HepG2 (cell line): Measurements from ENCODE around the gene FSIP1. TPM values are rescaled to one million over a fixed set of nuclear protein-coding genes. Genes with fewer than 3 reads are reported as not detected.

Experiments used
- ATAC-seq: fragments of 200-7000 bp; cut with Tn5 transposase; 3 replicates; pipeline ENCODE4 v1.9.1; 2020; ENCODE audit warnings: mild to moderate bottlenecking, moderate library complexity
- BruUV-seq: library from RNA; stranded (reverse); fragments of 400-500 nt; replicated peaks from 2 replicates; lab custom pipeline; 2021; lab: Mats Ljungman, UMichigan
- CTCF ChIA-PET: fragments of 300-600 bp; formaldehyde crosslinking; extraction: SDS; loops from one replicate; lab custom pipeline; 2021; ENCODE audit warnings: low total read pairs, inconsistent platforms, low intra/inter-chr PET ratio; lab: Yijun Ruan, JAX
- POLR2A ChIA-PET: fragments of 350-600 bp; sonication (Branson Sonifier 250); formaldehyde crosslinking; loops from one replicate; lab custom pipeline; 2020; ENCODE audit warnings: antibody characterized with exemption, inconsistent platforms; lab: Yijun Ruan, JAX
- DNase-seq: peaks from one replicate; pipeline ENCODE4 v3.0.0-alpha.2; 2015; ENCODE audit warnings: low spot score
- FAIRE-seq: peaks from 3 replicates; lab custom pipeline; 2011; peaks lifted over from hg19 to GRCh38; lab: Jason Lieb, UNC
- H2AFZ ChIP-seq: one replicate; pipeline ENCODE4 v1.6.1; 2011; ENCODE audit warnings: low read length, inconsistent platforms
- H3K27ac ChIP-seq: fragments of 300-600 bp; 3 replicates; pipeline ENCODE4 v1.8.0; 2011; ENCODE audit warnings: mixed run types, mild to moderate bottlenecking, mixed read lengths, low read length, inconsistent platforms; ENCODE audit not compliant: insufficient read depth; ENCODE audit errors: extremely low read length
- H3K27me3 ChIP-seq, 2 experiments: fragments of 200-600 bp in 1 of 2; 2 replicates in 1 of 2; 3 replicates in 1 of 2; pipeline versions ENCODE4 v1.6.0 to v1.8.0; 2011; ENCODE audit warnings: low read length in 2 of 2, mild to moderate bottlenecking in 2 of 2, moderate library complexity in 2 of 2, inconsistent platforms in 1 of 2; ENCODE audit not compliant: insufficient read depth in 2 of 2, control insufficient read depth in 1 of 2
- H3K36me3 ChIP-seq, 2 experiments: fragments of 200-600 bp in 1 of 2; replicated peaks in 1 of 2; 2 replicates in 1 of 2; 3 replicates in 1 of 2; pipeline versions ENCODE4 v1.5.1 to v1.8.0; 2011; ENCODE audit warnings: low read length in 2 of 2, inconsistent platforms in 1 of 2; ENCODE audit not compliant: insufficient read depth in 2 of 2, control insufficient read depth in 1 of 2
- H3K4me1 ChIP-seq: 2 replicates; pipeline ENCODE4 v1.5.1; 2012; ENCODE audit warnings: low read length, inconsistent platforms; ENCODE audit not compliant: insufficient read depth
- H3K4me2 ChIP-seq: 2 replicates; pipeline ENCODE4 v1.6.0; 2011; ENCODE audit warnings: low read depth, low read length, inconsistent platforms
- H3K4me3 ChIP-seq, 3 experiments: fragments of 200-600 bp in 1 of 3; sonication (generic), shearing (Covaris generic) in 1 of 3; replicated peaks in 1 of 3; 2 replicates each; pipeline ENCODE4 v1.5.1; 2011 to 2016; ENCODE audit warnings: low read length in 3 of 3, inconsistent platforms in 2 of 3, low read depth in 2 of 3, mild to moderate bottlenecking in 2 of 3, control low read depth in 1 of 3, mixed read lengths in 1 of 3; ENCODE audit not compliant: insufficient read depth in 1 of 3
- H3K79me2 ChIP-seq: one replicate; pipeline ENCODE4 v1.6.1; 2011; ENCODE audit warnings: low read length, inconsistent platforms; ENCODE audit not compliant: insufficient read depth
- H3K9ac ChIP-seq: 2 replicates; pipeline ENCODE4 v1.6.0; 2011; ENCODE audit warnings: mild to moderate bottlenecking, low read depth, low read length, inconsistent platforms; ENCODE audit not compliant: insufficient read depth
- H3K9me3 ChIP-seq: 2 replicates; pipeline ENCODE4 v1.5.1; 2012; ENCODE audit warnings: mild to moderate bottlenecking, low read length
- H4K20me1 ChIP-seq: 2 replicates; pipeline ENCODE4 v1.6.0; 2011; ENCODE audit warnings: inconsistent platforms, mild to moderate bottlenecking, low read length, moderate library complexity; ENCODE audit not compliant: insufficient read depth
- GLI4 ChIP-seq: sonication (generic); formaldehyde crosslinking; IDR thresholded peaks from 2 replicates; pipeline ENCODE4 v1.5.1; 2020; ENCODE audit warnings: missing genetic modification reagents, mild to moderate bottlenecking, moderate library complexity, borderline replicate concordance
- HNRNPUL1 ChIP-seq: fragments of 200-400 bp; formaldehyde crosslinking; IDR thresholded peaks from 2 replicates; pipeline ENCODE4 v1.6.1; 2017; ENCODE audit warnings: low read depth, mild to moderate bottlenecking, low read length, moderate library complexity
- HOXA3 ChIP-seq: sonication (generic); formaldehyde crosslinking; IDR thresholded peaks from 2 replicates; pipeline ENCODE4 v1.5.0; 2020; ENCODE audit warnings: missing genetic modification reagents
- KDM4B ChIP-seq: sonication (generic); formaldehyde crosslinking; IDR thresholded peaks from 2 replicates; pipeline ENCODE4 v1.4.0; 2020; ENCODE audit warnings: missing genetic modification reagents
- KLF16 ChIP-seq, 2 experiments: sonication (generic) in 1 of 2; formaldehyde crosslinking in 1 of 2; IDR thresholded peaks; 2 replicates each; pipeline versions ENCODE4 v1.6.1 to v1.8.0; 2016 to 2023; ENCODE audit warnings: missing genetic modification reagents in 2 of 2, missing compliant biosample characterization in 1 of 2
- SAP130 ChIP-seq: IDR thresholded peaks from 2 replicates; pipeline ENCODE4 v1.6.1; 2016; ENCODE audit warnings: low read depth
- ZFX ChIP-seq: sonication (generic); formaldehyde crosslinking; IDR thresholded peaks from 2 replicates; pipeline ENCODE4 v1.4.0; 2020; ENCODE audit warnings: mild to moderate bottlenecking, low read depth, missing genetic modification reagents, moderate library complexity
- ZNF788 ChIP-seq: sonication (generic); formaldehyde crosslinking; IDR thresholded peaks from 2 replicates; pipeline ENCODE4 v1.5.0; 2020; ENCODE audit warnings: mild to moderate bottlenecking, missing genetic modification reagents, borderline replicate concordance
- ZNF879 ChIP-seq: sonication (generic); formaldehyde crosslinking; IDR thresholded peaks from 2 replicates; pipeline ENCODE4 v1.8.1; 2023; ENCODE audit warnings: missing genetic modification reagents
- WGBS: methylation state at CpG from one replicate; pipeline ENCODE4 v1.1.6; 2017; ENCODE audit warnings: low lambda C conversion rate; 5-methylcytosine and 5-hydroxymethylcytosine counted together
- in situ Hi-C: cut with HindIII; loops from 2 replicates; pipeline ENCODE4 v1.10.0; 2017; ENCODE audit warnings: low pct_unique_long_range_greater_than_20kb; ENCODE audit not compliant: extremely low pct_ligation_motif_present
- intact Hi-C: fragments of 100-400 bp; cut with micrococcal nuclease; formaldehyde crosslinking; loops from one replicate; pipeline ENCODE4 v1.10.0; 2022; ENCODE audit not compliant: unreplicated experiment
- polyA plus RNA-seq, 8 experiments: library from polyadenylated mRNA; depleted of rRNA in 3 of 8; stranded (reverse) in 7 of 8; unstranded in 1 of 8; fragments of >200 nt; fragmentation: Illumina TruSeq in 4 of 8; extraction: Trizol in 4 of 8; gene quantifications; 2 replicates each; pipeline versions ENCODE4 v1.2.1 to v1.2.3, GENCODE V29; 2011 to 2016; ENCODE audit warnings: low read depth in 4 of 8, missing spikeins in 1 of 8, mixed read lengths in 1 of 8; ENCODE audit not compliant: insufficient read depth in 1 of 8
- total RNA-seq, 5 experiments: library from RNA; depleted of rRNA; stranded (reverse); fragments of >200 nt; fragmentation: Illumina TruSeq; extraction: Trizol; gene quantifications; 2 replicates each; pipeline ENCODE4 v1.2.3, GENCODE V29; 2016; ENCODE audit warnings: low read depth in 1 of 5
- TF ChIP-seq, protein P1 (sequence below): IDR thresholded peaks from 2 replicates; pipeline ENCODE4 v1.6.1; 2012; ENCODE audit warnings: low read length, improper control_type of control experiment
- TF ChIP-seq, protein P2 (sequence below): sonication (generic); formaldehyde crosslinking; IDR thresholded peaks from 2 replicates; pipeline ENCODE4 v1.8.0; 2023; ENCODE audit warnings: mild to moderate bottlenecking, missing genetic modification reagents

The FSIP1 gene
- total and polyA plus RNA-seq, 2 of the 13 experiments (the other 11 are each of a cell fraction or from before 2014, with no cell fraction given), result 0.18 TPM; not detected in 1

DNA sequence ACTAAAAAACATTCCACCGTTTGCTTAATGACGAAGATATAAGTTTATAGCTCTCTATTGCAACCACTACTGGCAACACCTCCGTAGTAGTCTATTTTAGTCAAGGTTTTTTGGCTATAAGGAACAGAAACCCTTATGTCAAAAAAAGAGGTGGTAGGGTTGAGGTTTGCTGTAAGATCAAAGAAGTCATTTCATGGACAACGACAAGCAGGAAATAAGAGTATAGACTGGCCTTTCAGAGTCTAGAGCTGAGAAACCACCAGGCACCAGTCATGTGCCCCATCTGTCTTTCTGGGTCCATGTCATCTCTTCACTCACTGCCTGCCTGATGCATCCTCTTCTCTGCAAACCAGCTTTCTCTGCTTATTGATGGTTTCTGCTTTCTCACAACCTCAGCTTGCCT is 159.1 kb downstream of the FSIP1 start:
- Histone ChIP-seq H3K9me3 (no peaks in the 10 kb centered on the region), H3K4me2 (no peak overlapping the region), H3K27ac (no peak overlapping the region), H3K79me2 (no peaks in the 10 kb centered on the region), H3K4me1 (peaks cover 42% of the 10 kb centered on the region), H3K9ac (no peak overlapping the region), H3K4me3 (no peak overlapping the region), H2AFZ (no peak overlapping the region), H3K36me3 (no peaks in the 10 kb centered on the region), H4K20me1 (no peaks in the 10 kb centered on the region), H3K27me3 (peaks cover 0 to 4% of the 10 kb centered on the region in 2 experiments; a peak in 1 of 5 replicates)
- in situ Hi-C loops, result no loop called here
- 1% methylated on average over 4 of the region's 4 CpGs for WGBS
- TF ChIP-seq KDM4B (CRISPR knock-in tag) (no peak), SAP130 (CRISPR knock-in tag) (no peak), ZNF879 (no peak), ZFX (CRISPR knock-in tag) (no peak), HNRNPUL1 (no peak), GLI4 (CRISPR knock-in tag) (no peak), HOXA3 (no peak), ZNF788 (CRISPR knock-in tag) (no peak), KLF16 (CRISPR knock-in tag; IDR thresholded peaks at IDR 0.05) (no peak)
- TF ChIP-seq, protein P1, sequence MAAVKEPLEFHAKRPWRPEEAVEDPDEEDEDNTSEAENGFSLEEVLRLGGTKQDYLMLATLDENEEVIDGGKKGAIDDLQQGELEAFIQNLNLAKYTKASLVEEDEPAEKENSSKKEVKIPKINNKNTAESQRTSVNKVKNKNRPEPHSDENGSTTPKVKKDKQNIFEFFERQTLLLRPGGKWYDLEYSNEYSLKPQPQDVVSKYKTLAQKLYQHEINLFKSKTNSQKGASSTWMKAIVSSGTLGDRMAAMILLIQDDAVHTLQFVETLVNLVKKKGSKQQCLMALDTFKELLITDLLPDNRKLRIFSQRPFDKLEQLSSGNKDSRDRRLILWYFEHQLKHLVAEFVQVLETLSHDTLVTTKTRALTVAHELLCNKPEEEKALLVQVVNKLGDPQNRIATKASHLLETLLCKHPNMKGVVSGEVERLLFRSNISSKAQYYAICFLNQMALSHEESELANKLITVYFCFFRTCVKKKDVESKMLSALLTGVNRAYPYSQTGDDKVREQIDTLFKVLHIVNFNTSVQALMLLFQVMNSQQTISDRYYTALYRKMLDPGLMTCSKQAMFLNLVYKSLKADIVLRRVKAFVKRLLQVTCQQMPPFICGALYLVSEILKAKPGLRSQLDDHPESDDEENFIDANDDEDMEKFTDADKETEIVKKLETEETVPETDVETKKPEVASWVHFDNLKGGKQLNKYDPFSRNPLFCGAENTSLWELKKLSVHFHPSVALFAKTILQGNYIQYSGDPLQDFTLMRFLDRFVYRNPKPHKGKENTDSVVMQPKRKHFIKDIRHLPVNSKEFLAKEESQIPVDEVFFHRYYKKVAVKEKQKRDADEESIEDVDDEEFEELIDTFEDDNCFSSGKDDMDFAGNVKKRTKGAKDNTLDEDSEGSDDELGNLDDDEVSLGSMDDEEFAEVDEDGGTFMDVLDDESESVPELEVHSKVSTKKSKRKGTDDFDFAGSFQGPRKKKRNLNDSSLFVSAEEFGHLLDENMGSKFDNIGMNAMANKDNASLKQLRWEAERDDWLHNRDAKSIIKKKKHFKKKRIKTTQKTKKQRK, result no peak
- TF ChIP-seq, protein P2, sequence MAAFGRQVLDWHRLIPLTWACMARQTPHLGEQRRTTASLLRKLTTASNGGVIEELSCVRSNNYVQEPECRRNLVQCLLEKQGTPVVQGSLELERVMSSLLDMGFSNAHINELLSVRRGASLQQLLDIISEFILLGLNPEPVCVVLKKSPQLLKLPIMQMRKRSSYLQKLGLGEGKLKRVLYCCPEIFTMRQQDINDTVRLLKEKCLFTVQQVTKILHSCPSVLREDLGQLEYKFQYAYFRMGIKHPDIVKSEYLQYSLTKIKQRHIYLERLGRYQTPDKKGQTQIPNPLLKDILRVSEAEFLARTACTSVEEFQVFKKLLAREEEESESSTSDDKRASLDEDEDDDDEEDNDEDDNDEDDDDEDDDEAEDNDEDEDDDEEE (CRISPR knock-in tag), result no peak
- no peak for ATAC-seq
- no peak for DNase-seq
- intact Hi-C loops, result no loop called here
- no TSS peak for BruUV-seq
- FAIRE-seq, result no peak
- ChIA-PET CTCF (no interaction called here), POLR2A (no interaction called here)
